ENCODE measurements around the gene SNCB.

DNA sequence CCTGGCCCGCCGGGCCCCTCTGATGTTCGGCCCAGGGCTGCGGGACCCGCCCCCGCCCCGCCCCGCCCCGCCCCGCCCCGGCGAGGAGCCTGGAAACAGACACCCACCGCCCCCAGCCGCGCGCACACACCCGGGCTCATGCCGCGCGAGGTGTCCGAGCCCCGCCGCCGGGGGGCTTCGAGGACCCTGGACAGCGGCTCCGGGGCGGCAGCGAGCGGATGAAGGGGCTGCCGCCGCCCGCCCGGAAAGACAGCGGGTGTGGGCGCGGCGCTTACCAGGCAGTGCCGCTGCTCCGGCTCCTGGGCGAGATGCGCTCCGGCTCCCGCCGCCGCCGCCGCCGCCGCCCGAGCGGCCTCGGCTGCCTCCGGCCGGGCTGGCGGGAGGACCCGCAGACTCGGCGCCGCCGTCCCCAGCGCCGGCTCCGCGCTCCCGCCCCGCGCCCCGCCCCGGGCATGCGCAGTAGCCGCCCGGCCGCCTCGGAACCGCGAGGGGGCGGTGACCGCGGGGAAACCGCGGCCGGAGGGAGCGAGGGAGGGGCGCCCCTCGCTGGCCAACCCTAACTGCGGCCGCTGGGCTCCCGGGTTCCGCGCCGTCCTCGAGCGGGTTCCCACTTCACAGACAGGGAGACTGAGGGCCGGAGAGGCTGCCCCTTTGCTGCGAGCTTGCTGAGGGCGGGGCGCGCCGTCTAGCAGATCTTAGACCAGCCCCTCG is 20.5 kb downstream of the SNCB start, which contains the start of gene GPRIN1:
- TF ChIP-seq POLR2A (IDR thresholded peaks at IDR 0.05), result no peak
- TF ChIP-seq CTCF (IDR thresholded peaks at IDR 0.05), result peak in 2 of 5 experiments; percentile 10 to 19
- TF ChIP-seq POLR2AphosphoS5 (IDR thresholded peaks at IDR 0.05), result no peak
- TF ChIP-seq EP300 (IDR thresholded peaks at IDR 0.05; ENCODE audit: low read depth), result no peak
